ENCODE results near the gene DBX2. TPM values are rescaled to one million over a fixed set of nuclear protein-coding genes. Genes with fewer than 3 reads are reported as not detected.

Gene DBX2
- total and polyA plus RNA-seq, 9 donors = 0.04 to 0.38 (median 0.17) TPM; not detected in 3

Other genes with a start within 250 kb of the DBX2 start
- 1.5 TPM for gene NELL2, start 174.8 kb downstream of the DBX2 start, total RNA-seq
- gene NELL2, start 174.8 kb downstream of the DBX2 start, polyA plus RNA-seq (ENCODE audit: insufficient read depth in 1 of 8, insufficient read length in 8 of 8, low replicate concordance in 1 of 8) = 1 to 10 TPM in 5 of 8 donors, under 1 TPM in 3; 0.57 to 5.7 (median 1.9) TPM
- 57.2 TPM for gene ANO6, start 165.0 kb upstream of the DBX2 start, total RNA-seq
- 10 to 100 TPM; 38.7 to 61.7 (median 56.1) TPM for gene ANO6, start 165.0 kb upstream of the DBX2 start, polyA plus RNA-seq (ENCODE audit: insufficient read depth in 1 of 8, insufficient read length in 8 of 8, low replicate concordance in 1 of 8)

Measured in muscle of leg (tissue), 9 donors.